Endothelial cell of umbilical vein (primary cell): Measurements from ENCODE around the gene BCCIP.

Experiments
- POLR2AphosphoS5 ChIP-seq: IDR thresholded peaks from 2 replicates; pipeline ENCODE4 v1.6.1; 2012; ENCODE audit warnings: low read depth, mild to moderate bottlenecking, control low read depth, low read length, moderate library complexity; ENCODE audit not compliant: insufficient read depth
- TF ChIP-seq, protein P1 (sequence below), 2 donors: IDR thresholded peaks; 1 replicate in 1 of 2; 2 replicates in 1 of 2; pipeline ENCODE4 v1.5.1; 2011; ENCODE audit warnings: low read length in 2 of 2, mild to moderate bottlenecking in 2 of 2, moderate library complexity in 2 of 2, control low read depth in 1 of 2, inconsistent platforms in 1 of 2, low read depth in 1 of 2; ENCODE audit not compliant: insufficient read depth in 1 of 2; ENCODE audit errors: extremely low read depth in 1 of 2
- TF ChIP-seq, protein P2 (sequence below): IDR thresholded peaks from 2 replicates; pipeline ENCODE4 v1.6.1; 2011; ENCODE audit not compliant: insufficient read depth, insufficient read length

DNA sequence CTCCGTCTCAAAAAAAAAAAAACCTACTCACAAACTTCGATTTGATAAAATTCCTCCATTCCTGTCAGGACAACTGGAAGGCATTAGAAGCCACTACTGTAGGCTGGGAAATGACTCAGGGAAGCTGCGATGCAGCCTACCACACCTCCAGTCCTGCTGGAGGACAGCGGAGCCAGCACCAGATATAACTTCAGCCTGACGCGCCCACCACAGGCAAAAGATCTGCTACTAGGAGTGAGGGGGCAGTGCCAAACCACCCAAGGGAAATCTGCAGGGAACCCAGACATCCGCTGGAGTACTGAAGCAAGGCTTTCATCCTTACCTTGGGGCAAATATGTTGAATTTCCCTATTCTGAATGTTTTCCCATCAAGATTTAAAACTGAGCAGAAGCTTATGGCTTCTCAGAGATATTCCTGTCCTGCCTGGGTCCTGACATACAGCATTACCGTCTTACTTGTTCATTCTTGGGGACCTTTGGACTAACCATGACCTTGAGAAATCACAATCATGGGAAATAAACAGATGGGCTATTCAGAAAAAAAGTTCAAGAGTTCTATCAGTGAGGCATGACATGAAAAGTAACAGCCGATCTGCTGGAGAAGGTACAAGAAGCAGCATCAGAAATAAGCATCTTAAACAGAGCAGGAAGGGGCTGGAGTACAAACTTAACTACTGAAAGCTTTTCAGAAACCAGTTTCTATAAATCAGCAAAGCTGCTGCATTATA lies 20.4 kb downstream of the BCCIP start:
- TF ChIP-seq, protein P1, sequence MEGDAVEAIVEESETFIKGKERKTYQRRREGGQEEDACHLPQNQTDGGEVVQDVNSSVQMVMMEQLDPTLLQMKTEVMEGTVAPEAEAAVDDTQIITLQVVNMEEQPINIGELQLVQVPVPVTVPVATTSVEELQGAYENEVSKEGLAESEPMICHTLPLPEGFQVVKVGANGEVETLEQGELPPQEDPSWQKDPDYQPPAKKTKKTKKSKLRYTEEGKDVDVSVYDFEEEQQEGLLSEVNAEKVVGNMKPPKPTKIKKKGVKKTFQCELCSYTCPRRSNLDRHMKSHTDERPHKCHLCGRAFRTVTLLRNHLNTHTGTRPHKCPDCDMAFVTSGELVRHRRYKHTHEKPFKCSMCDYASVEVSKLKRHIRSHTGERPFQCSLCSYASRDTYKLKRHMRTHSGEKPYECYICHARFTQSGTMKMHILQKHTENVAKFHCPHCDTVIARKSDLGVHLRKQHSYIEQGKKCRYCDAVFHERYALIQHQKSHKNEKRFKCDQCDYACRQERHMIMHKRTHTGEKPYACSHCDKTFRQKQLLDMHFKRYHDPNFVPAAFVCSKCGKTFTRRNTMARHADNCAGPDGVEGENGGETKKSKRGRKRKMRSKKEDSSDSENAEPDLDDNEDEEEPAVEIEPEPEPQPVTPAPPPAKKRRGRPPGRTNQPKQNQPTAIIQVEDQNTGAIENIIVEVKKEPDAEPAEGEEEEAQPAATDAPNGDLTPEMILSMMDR (IDR thresholded peaks at IDR 0.05; ENCODE audit: extremely low read depth in 1 of 2, insufficient read depth in 1 of 2, low read depth in 1 of 2, low read length in 2 of 2): no peak
- no peak for TF ChIP-seq POLR2AphosphoS5
- TF ChIP-seq, protein P2, sequence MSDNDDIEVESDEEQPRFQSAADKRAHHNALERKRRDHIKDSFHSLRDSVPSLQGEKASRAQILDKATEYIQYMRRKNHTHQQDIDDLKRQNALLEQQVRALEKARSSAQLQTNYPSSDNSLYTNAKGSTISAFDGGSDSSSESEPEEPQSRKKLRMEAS: no peak
